Heart right ventricle (tissue), 16 donors: ENCODE measurements around the gene RALGAPA1. TPM values are rescaled to one million over a fixed set of nuclear protein-coding genes. Genes with fewer than 3 reads are reported as not detected.

Source experiments
- ATAC-seq, 8 donors: fragments of 200-7000 bp; cut with Tn5 transposase; one replicate each; pipeline ENCODE4 v1.9.1; 2020; ENCODE audit warnings: mild to moderate bottlenecking in 8 of 8, moderate library complexity in 8 of 8, moderate number of reproducible peaks in 1 of 8
- DNase-seq, 2 donors: peaks; one replicate each; pipeline ENCODE4 v3.0.0-alpha.2; 2020
- H3K27ac ChIP-seq, 10 donors: fragments of 200-600 bp; sonication (generic) in 2 of 10; one replicate each; pipeline versions ENCODE4 v1.5.0 to v1.8.0; 2020 to 2022; ENCODE audit warnings: mild to moderate bottlenecking in 3 of 10
- H3K27me3 ChIP-seq, 7 donors: fragments of 200-600 bp; one replicate each; pipeline ENCODE4 v1.8.0; 2021 to 2022; ENCODE audit warnings: mild to moderate bottlenecking in 2 of 7
- H3K36me3 ChIP-seq, 9 donors: fragments of 200-600 bp; sonication (generic) in 1 of 9; one replicate each; pipeline versions ENCODE4 v1.5.0 to v1.8.0; 2020 to 2022; ENCODE audit warnings: mild to moderate bottlenecking in 2 of 9
- H3K4me1 ChIP-seq, 9 donors: fragments of 200-600 bp; sonication (generic) in 1 of 9; one replicate each; pipeline versions ENCODE4 v1.5.0 to v1.8.0; 2020 to 2022; ENCODE audit warnings: mild to moderate bottlenecking in 4 of 9
- H3K4me3 ChIP-seq, 10 donors: fragments of 200-600 bp; sonication (generic) in 2 of 10; one replicate each; pipeline versions ENCODE4 v1.5.0 to v1.8.0; 2020 to 2022; ENCODE audit warnings: mild to moderate bottlenecking in 7 of 10, moderate library complexity in 2 of 10
- H3K9me3 ChIP-seq, 11 donors: fragments of 200-600 bp in 10 of 11; sonication (generic) in 2 of 11; one replicate each; pipeline versions ENCODE4 v1.5.0 to v1.8.0; 2013 to 2022; ENCODE audit warnings: mild to moderate bottlenecking in 2 of 11, control low read depth in 1 of 11, moderate library complexity in 1 of 11
- WGBS, 2 donors: extraction: QIAGEN DNeasy Blood & Tissue Kit; methylation state at CpG; one replicate each; pipeline ENCODE4 v1.1.7; 2013; ENCODE audit warnings: inconsistent platforms in 1 of 2; 5-methylcytosine and 5-hydroxymethylcytosine counted together
- intact Hi-C, 10 donors: fragments of 100-400 bp; cut with DNase I; formaldehyde crosslinking; loops; one replicate each; pipeline versions ENCODE4 v1.11.1 to v1.14.2; 2022
- polyA plus RNA-seq, 2 donors: library from polyadenylated mRNA; stranded (reverse); fragments of 200-250 nt; gene quantifications; one replicate each; pipeline ENCODE4 v1.2.3, GENCODE V29; 2013
- total RNA-seq, 10 donors: library from RNA; stranded (reverse); fragmentation: NEBNext Ultra II Directional in 3 of 10; extraction: Animal tissue kit (Norgen Biotek cat#: 25700) in 3 of 10; gene quantifications; one replicate each; pipeline versions ENCODE4 v1.2.1 to v1.2.4, GENCODE V29; 2021 to 2023
- TF ChIP-seq, protein P1 (sequence below), 9 donors: fragments of 200-600 bp; sonication (generic) in 2 of 9; IDR thresholded peaks; one replicate each; pipeline versions ENCODE4 v1.5.0 to v1.8.0; 2021 to 2022; ENCODE audit warnings: antibody characterized with exemption in 9 of 9, mild to moderate bottlenecking in 5 of 9, moderate library complexity in 1 of 9
- donor health status: Arrhythmogenic right ventricular cardiomyopathy.
- donor health status: ischemic (EF 13 %, LVEDD 7.1; RV severe dilation, severe dysfunction).
- donor health status: healthy with polysubstance abuse.
- donor health status: DM: no; HTN: yes; CAD: no.
- donor health status: DM: no; HTN: no; CAD: no.
- donor health status: ischemic (EF 25% LVEDD 6.9; RV normal size, moderate dysfunction).
- donor health status: ischemic (EF 25% LVEDD 5.7; RV mildly dilated, moderate dysfunction).
- donor health status: healthy.
- donor health status: DM: yes; HTN: yes; CAD: no.
- donor health status: Ischemic cardiomyopathy.
- donor health status: ischemic (EF 35%, LVEDD 5.7; RV mildly dilated, moderate dysfunction).
- donor health status: nonischemic (EF 11% LVEDD 7.7; RV severe dilation, severe dysfunction).
- donor health status: DM: yes; HTN: yes; CAD: no.
- donor health status: PGD.
- donor health status: ischemic (EF 29% LVEDD 5.4; RV normal size, mild dysfunction).
- donor health status: nonischemic (EF 23%, LVEDD 6.1; RV moderate dilation, normal function).

Gene RALGAPA1
- total and polyA plus RNA-seq, 12 donors = 7.9 to 43.6 (median 35.3) TPM

DNA sequence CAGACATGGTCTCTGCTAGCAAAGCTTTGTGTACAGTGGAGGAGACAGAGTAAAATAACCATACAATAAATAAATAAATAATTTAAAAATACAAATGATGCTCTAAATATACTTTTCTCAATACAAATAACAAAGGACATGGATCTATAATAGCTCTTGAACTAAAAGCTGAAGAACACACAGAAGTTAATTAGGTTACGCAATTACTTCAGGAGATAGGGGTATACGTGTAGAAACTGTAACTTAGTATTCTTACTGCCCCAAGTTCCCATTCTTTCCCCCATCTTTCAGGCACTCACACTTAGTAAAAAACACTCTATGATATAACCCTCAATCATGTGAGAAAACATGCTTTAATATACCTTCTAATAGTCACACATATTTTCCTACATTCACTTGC is 231.0 kb downstream of the RALGAPA1 start:
- intact Hi-C loops = no loop called here
- no peak overlapping the region for H3K27ac ChIP-seq
- peaks cover 0 to 8% (median 0%) of the 10 kb centered on the region in 9 donors for H3K4me1 ChIP-seq
- TF ChIP-seq, protein P1, sequence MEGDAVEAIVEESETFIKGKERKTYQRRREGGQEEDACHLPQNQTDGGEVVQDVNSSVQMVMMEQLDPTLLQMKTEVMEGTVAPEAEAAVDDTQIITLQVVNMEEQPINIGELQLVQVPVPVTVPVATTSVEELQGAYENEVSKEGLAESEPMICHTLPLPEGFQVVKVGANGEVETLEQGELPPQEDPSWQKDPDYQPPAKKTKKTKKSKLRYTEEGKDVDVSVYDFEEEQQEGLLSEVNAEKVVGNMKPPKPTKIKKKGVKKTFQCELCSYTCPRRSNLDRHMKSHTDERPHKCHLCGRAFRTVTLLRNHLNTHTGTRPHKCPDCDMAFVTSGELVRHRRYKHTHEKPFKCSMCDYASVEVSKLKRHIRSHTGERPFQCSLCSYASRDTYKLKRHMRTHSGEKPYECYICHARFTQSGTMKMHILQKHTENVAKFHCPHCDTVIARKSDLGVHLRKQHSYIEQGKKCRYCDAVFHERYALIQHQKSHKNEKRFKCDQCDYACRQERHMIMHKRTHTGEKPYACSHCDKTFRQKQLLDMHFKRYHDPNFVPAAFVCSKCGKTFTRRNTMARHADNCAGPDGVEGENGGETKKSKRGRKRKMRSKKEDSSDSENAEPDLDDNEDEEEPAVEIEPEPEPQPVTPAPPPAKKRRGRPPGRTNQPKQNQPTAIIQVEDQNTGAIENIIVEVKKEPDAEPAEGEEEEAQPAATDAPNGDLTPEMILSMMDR (IDR thresholded peaks at IDR 0.05) = no peak
- no peak for DNase-seq
- no peak overlapping the region for H3K4me3 ChIP-seq
- 88 to 90% methylated on average over 2 of the region's 2 CpGs for WGBS, 2 donors
- H3K9me3 ChIP-seq = no peaks in the 10 kb centered on the region
- H3K36me3 ChIP-seq = peaks cover 0 to 32% (median 0%) of the 10 kb centered on the region in 9 donors
- H3K27me3 ChIP-seq = no peaks in the 10 kb centered on the region
- ATAC-seq = no peak

DNA sequence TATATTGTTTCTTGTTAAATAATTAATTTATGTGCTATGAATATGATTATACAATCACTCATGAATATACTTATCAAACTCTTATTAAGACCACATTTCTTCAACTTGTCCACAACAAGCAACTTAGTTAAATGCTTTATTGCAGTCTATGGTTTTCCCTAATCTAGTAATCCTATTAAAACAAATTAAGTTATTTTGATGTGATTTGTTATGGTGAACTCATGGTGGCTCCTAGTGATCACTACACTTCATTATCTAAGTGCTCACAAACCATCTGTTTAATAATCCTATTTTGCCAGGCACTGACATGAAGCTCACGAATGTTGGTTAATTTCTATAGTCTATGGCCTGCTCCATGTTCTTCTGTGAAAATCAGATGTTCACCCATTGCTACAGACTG is 232.2 kb downstream of the RALGAPA1 start:
- intact Hi-C loops = no loop called here
- no peak for ATAC-seq
- H3K4me1 ChIP-seq = peaks cover 0 to 8% (median 0%) of the 10 kb centered on the region in 9 donors
- DNase-seq = no peak
- no peaks in the 10 kb centered on the region for H3K27me3 ChIP-seq
- no peak overlapping the region for H3K4me3 ChIP-seq
- H3K27ac ChIP-seq = no peak overlapping the region
- TF ChIP-seq, protein P1 (IDR thresholded peaks at IDR 0.05) = no peak
- H3K9me3 ChIP-seq = no peaks in the 10 kb centered on the region
- WGBS, 2 donors = 95 to 97% methylated on average over 1 of the region's 1 CpG
- peaks cover 0 to 32% (median 0%) of the 10 kb centered on the region in 9 donors for H3K36me3 ChIP-seq

DNA sequence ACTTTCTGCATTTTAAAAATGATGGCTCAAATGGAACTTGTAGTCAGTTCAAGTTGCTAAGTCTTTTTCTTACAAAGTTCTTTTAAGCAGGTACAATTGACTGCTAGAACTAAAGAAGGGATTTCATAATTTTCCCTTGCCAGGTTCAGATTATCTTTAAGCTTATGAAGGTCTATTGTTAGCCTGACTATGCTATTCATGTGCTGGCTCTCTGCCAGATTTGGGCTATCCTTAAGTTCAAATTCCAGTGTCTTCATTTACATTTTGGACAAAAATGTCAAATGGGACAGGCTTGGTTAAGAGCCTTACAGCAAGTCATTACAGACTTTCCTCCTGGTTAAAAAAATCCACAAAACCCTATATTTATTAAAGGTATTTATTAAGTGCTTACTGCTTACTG is 232.8 kb downstream of the RALGAPA1 start:
- ATAC-seq (no peak), DNase-seq (no peak)
- Histone ChIP-seq H3K27me3 (no peaks in the 10 kb centered on the region), H3K36me3 (peaks cover 0 to 30% (median 0%) of the 10 kb centered on the region in 9 donors), H3K9me3 (no peaks in the 10 kb centered on the region), H3K4me1 (peaks cover 0 to 8% (median 0%) of the 10 kb centered on the region in 9 donors), H3K27ac (no peak overlapping the region), H3K4me3 (no peak overlapping the region)
- intact Hi-C loops = no loop called here
- TF ChIP-seq, protein P1 (IDR thresholded peaks at IDR 0.05) = no peak

DNA sequence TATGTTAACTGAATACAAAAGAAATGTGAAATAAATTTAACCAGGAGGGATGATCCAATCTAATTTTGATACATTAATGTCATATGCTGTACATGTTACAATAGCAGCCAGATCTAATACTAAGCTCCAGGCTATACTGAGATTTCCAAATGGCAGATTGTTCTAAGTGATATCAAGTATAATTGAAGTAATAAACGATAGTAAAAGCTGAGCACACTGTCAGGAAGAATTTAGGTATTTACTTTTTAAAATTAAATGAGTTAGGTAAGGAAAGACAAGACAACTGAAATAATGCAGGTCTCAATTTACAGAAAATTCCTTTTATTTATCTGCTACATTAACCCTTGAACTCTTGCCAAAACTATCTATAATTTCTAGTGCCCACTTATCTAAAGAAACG is 235.2 kb downstream of the RALGAPA1 start:
- 68 to 72% methylated on average over 2 of the region's 2 CpGs for WGBS, 2 donors
- intact Hi-C loops = no loop called here

More for the DNA sequence above, 235.2 kb downstream of the RALGAPA1 start:
- Histone ChIP-seq H3K27me3 (no peaks in the 10 kb centered on the region), H3K9me3 (no peaks in the 10 kb centered on the region), H3K27ac (no peak overlapping the region), H3K4me3 (no peak overlapping the region), H3K4me1 (peaks cover 0 to 8% (median 0%) of the 10 kb centered on the region in 9 donors), H3K36me3 (peaks cover 0 to 43% (median 5%) of the 10 kb centered on the region in 9 donors)
- TF ChIP-seq, protein P1 (IDR thresholded peaks at IDR 0.05) = no peak
- no peak for ATAC-seq
- DNase-seq = no peak
